ENCODE measurements around the gene PGBD4. TPM values are rescaled to one million over a fixed set of nuclear protein-coding genes. Genes with fewer than 3 reads are reported as not detected.

Gene PGBD4
- total and polyA plus RNA-seq, 5 donors = 1.5 to 2.9 (median 2.5) TPM

DNA sequence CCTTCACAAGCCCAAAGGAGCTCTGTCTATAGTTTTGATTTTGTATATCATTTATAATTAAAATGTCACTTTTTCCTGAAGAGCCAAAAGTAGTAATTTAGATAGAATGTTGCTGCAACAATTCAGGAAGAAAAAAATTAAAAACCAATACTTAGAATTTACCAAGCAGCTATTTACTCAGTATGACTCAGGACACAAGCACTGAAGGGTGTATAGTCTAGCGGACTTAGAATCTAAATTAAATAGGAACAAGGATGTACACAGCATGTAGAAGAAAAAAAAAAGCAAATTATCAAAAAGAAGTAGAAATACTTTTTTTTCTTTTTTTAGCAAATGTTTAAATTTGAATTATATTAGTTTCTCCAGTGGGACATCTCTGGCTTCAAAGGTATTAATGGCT lies 31.6 kb downstream of the PGBD4 start:
- 96% methylated on average over 1 of the region's 1 CpG for WGBS

DNA sequence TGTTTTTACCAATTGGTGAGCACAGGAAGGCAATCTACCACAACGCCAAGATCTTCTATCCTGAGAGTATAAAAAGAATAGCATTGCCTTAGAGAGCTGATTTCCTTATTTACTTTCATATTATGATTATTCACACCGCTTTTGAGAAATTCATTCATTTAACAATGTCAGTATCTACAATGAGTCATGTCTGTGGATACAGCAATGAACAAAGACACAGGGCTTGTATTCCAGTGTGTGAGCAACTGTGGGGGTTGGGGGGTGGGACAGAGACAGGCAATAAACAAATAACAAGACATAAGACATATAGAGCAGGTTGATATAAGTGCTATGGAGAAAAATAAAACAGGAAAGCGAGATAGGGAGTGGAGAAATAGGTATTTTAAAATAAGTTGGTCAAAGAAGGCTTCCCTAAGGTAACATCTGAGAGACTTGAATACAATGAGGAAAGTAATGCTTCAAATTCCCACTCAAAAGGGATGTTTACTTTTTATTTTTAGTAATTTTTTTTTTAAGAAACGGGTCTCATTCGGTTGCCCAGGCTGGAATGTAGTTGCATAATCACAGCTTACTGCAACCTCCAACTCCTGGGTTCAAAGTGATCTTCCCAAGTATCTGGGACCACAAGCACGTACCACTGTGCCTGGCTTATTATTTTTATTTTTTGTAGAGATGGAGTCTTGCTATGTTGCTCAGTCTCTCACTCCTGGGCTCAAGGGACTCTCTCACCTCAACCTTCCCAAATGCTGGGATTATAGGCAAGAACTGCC lies 45.7 kb downstream of the PGBD4 start:
- Histone ChIP-seq H3K27me3 (ENCODE audit: control insufficient read depth, insufficient read depth) (no peaks in the 10 kb centered on the region), H3K9me3 (ENCODE audit: control insufficient read depth, low read length) (no peaks in the 10 kb centered on the region), H3K4me1 (ENCODE audit: control insufficient read depth, insufficient read depth, low read length) (no peaks in the 10 kb centered on the region), H3K27ac (ENCODE audit: low read length) (no peak overlapping the region), H3K4me3 (ENCODE audit: low read length) (no peak overlapping the region)
- 65% methylated on average over 6 of the region's 6 CpGs for WGBS
- intact Hi-C loops (cut with DNase I) = no loop called here
- ATAC-seq (no peak), DNase-seq (no peak)

More for the DNA sequence above, 31.6 kb downstream of the PGBD4 start:
- H3K9me3 ChIP-seq (ENCODE audit: control insufficient read depth, low read length) = no peaks in the 10 kb centered on the region
- H3K27me3 ChIP-seq (ENCODE audit: control insufficient read depth, insufficient read depth) = no peaks in the 10 kb centered on the region
- DNase-seq = no peak
- H3K27ac ChIP-seq (ENCODE audit: low read length) = no peak overlapping the region
- intact Hi-C loops (cut with DNase I) = loop anchor here in 1 of 4 donors (10.0 kb wide), 1 partner anchor 51 kb away; no protein-coding TSS in a partner anchor
- H3K4me3 ChIP-seq (ENCODE audit: low read length) = no peak overlapping the region
- no peaks in the 10 kb centered on the region for H3K4me1 ChIP-seq (ENCODE audit: control insufficient read depth, insufficient read depth, low read length)
- no peak for ATAC-seq

DNA sequence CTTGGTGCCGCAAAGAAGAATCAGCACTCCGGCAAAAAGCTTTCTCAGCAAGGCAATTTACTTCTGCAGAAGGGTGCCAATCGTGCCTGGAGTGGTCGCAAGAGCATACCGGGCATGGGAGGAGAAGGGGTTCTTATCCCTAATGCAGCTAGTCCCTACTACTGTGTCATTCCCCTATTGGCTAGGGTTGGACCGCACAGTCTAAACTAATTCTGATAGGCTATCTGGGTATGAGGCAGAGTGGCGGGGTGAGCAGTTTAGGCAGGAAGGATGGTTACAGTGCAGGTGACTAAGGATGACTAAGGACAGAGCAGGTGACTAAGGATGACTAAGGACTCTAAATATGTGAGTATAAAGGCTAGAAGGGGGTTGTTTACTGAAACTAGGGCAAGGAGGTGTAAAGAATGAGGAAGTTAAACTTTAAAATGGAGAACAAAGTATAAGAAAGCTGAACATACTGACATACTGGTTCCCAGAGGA lies 52.9 kb downstream of the PGBD4 start:
- no peak overlapping the region for H3K4me3 ChIP-seq (ENCODE audit: low read length)
- no peaks in the 10 kb centered on the region for H3K9me3 ChIP-seq (ENCODE audit: control insufficient read depth, low read length)
- DNase-seq (no peak), ATAC-seq (no peak)
- no peaks in the 10 kb centered on the region for H3K27me3 ChIP-seq (ENCODE audit: control insufficient read depth, insufficient read depth)
- H3K27ac ChIP-seq (ENCODE audit: low read length) = no peak overlapping the region
- intact Hi-C loops (cut with DNase I) = no loop called here
- no peaks in the 10 kb centered on the region for H3K4me1 ChIP-seq (ENCODE audit: control insufficient read depth, insufficient read depth, low read length)
- 97% methylated on average over 7 of the region's 7 CpGs for WGBS

DNA sequence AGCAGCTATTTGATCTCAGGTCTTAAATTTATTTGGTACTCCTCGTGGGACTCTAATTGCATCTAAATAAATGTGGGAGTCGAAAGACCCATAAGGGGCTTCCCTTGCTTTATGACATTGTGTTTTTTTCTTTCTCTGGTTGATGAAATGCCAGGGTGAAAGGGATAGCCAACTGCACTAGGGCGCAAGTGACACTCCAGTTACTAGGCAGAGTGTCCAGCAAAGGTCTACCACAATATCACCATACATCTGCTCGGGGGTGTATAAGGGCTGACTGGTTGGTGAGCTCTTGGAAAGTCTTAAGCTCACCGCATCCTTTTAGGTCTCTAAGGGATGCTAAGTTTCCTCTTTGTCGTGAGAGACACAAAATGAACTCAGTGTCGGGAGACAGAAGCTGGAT lies 54.0 kb downstream of the PGBD4 start:
- H3K9me3 ChIP-seq (ENCODE audit: control insufficient read depth, low read length) = peaks cover 2% of the 10 kb centered on the region
- 92% methylated on average over 7 of the region's 7 CpGs for WGBS
- DNase-seq (no peak), ATAC-seq (no peak)
- intact Hi-C loops (cut with DNase I) = no loop called here
- no peak overlapping the region for H3K27ac ChIP-seq (ENCODE audit: low read length)
- H3K27me3 ChIP-seq (ENCODE audit: control insufficient read depth, insufficient read depth) = no peaks in the 10 kb centered on the region
- no peak overlapping the region for H3K4me3 ChIP-seq (ENCODE audit: low read length)
- H3K4me1 ChIP-seq (ENCODE audit: control insufficient read depth, insufficient read depth, low read length) = no peaks in the 10 kb centered on the region

Other genes with a start within 250 kb of the PGBD4 start
- not detected for gene CHRM5, start 133.6 kb upstream of the PGBD4 start, total RNA-seq
- gene CHRM5, start 133.6 kb upstream of the PGBD4 start, polyA plus RNA-seq = not detected
- gene AVEN, start 62.9 kb upstream of the PGBD4 start, total RNA-seq = 10 to 100 TPM; 15.1 to 20.3 (median 16.8) TPM
- 20.0 TPM for gene AVEN, start 62.9 kb upstream of the PGBD4 start, polyA plus RNA-seq
- gene EMC7, start 221 bp upstream of the PGBD4 start, total RNA-seq = 10 to 100 TPM; 66.0 to 90.0 (median 72.8) TPM
- 109 TPM for gene EMC7, start 221 bp upstream of the PGBD4 start, polyA plus RNA-seq
- gene KATNBL1, start 108.0 kb downstream of the PGBD4 start, total RNA-seq = 10 to 100 TPM; 18.3 to 26.1 (median 21.5) TPM
- gene KATNBL1, start 108.0 kb downstream of the PGBD4 start, polyA plus RNA-seq = 12.0 TPM
- gene EMC4, start 122.9 kb downstream of the PGBD4 start, total RNA-seq = 10 to 100 TPM; 73.9 to 84.0 (median 83.8) TPM
- gene EMC4, start 122.9 kb downstream of the PGBD4 start, polyA plus RNA-seq = 155 TPM
- gene SLC12A6, start 235.7 kb downstream of the PGBD4 start, total RNA-seq = 10 to 100 TPM; 15.3 to 21.2 (median 17.5) TPM
- 8.1 TPM for gene SLC12A6, start 235.7 kb downstream of the PGBD4 start, polyA plus RNA-seq
- gene NOP10, start 241.1 kb downstream of the PGBD4 start, total RNA-seq = 100 to 1,000 TPM in 3 of 4 donors, 10 to 100 TPM in 1; 87.2 to 122 (median 106) TPM
- gene NOP10, start 241.1 kb downstream of the PGBD4 start, polyA plus RNA-seq = 206 TPM
- gene NUTM1, start 241.2 kb downstream of the PGBD4 start, total RNA-seq = not detected
- gene NUTM1, start 241.2 kb downstream of the PGBD4 start, polyA plus RNA-seq = not detected